ENCODE measurements around the gene GIPC3.

The GIPC3 gene, protein sequence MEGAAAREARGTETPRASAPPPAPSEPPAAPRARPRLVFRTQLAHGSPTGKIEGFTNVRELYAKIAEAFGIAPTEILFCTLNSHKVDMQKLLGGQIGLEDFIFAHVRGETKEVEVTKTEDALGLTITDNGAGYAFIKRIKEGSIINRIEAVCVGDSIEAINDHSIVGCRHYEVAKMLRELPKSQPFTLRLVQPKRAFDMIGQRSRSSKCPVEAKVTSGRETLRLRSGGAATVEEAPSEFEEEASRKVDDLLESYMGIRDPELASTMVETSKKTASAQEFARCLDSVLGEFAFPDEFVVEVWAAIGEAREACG

DNA sequence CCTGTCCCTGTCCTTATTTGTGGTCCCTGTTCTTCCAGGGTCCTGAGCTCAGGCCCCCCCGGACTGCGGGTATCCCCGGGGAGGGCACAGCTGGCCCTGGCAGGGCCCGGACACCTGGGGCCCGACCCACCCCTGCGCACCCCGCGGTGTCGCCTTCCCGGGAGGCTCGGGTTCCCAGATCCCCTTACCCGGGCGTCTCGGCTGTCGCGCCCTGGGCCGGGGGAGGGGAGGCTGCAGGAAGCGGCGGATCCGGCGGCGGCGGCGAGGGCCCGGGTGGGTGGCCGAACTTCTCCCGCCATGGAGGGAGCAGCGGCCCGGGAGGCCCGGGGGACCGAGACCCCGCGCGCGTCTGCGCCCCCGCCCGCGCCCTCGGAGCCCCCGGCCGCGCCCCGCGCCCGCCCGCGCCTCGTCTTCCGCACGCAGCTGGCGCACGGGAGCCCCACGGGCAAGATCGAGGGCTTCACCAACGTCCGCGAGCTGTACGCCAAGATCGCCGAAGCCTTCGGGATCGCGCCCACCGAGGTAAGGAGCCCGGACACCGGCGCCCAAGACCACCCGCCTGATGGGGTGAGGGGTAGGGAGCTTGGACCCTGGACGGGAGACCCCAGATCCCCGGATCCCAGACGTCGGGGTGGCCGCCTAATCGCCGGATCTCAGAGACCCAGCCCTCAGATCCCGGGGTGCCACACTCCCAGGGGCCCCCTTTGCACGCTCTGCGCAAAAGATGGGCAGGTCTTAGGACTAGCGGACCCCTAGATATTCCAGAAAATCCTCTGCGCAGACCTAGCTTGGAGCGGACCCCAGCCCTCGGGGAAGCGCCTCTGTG is at the start of gene GIPC3:
GIPC3 (plus strand) TSS at position 178 of the 826 bp plus-strand sequence; CDS start at position 298, 120 bp downstream.
- H3K9ac ChIP-seq (ENCODE audit: insufficient read length, low read depth) = peak within 1 kb of the TSS; percentile 79
- no peaks in the 10 kb centered on the region for H3K36me3 ChIP-seq (ENCODE audit: insufficient read depth, insufficient read length, low read length)
- DNase-seq (ENCODE audit: low read depth, low spot score) = no peak
- H3K9me3 ChIP-seq (ENCODE audit: insufficient read depth, low read length) = no peaks in the 10 kb centered on the region; the same call in 1 of the 2 replicates
- H3K4me3 ChIP-seq (ENCODE audit: insufficient read length, low read depth) = peak within 1 kb of the TSS; percentile 51
- TF ChIP-seq YY1 (IDR thresholded peaks at IDR 0.05; ENCODE audit: insufficient read depth, insufficient read length) = no peak
- TF ChIP-seq SUZ12 (IDR thresholded peaks at IDR 0.05; ENCODE audit: extremely low read depth, insufficient read depth, insufficient read length) = no peak
- TF ChIP-seq ZNF274 (IDR thresholded peaks at IDR 0.05; ENCODE audit: low read depth, low read length) = no peak
- H3K27me3 ChIP-seq (ENCODE audit: insufficient read depth, insufficient read length) = peaks cover 13% of the 10 kb centered on the region
- peaks cover 4% of the 10 kb centered on the region for H3K4me1 ChIP-seq (ENCODE audit: insufficient read depth, insufficient read length)

DNA sequence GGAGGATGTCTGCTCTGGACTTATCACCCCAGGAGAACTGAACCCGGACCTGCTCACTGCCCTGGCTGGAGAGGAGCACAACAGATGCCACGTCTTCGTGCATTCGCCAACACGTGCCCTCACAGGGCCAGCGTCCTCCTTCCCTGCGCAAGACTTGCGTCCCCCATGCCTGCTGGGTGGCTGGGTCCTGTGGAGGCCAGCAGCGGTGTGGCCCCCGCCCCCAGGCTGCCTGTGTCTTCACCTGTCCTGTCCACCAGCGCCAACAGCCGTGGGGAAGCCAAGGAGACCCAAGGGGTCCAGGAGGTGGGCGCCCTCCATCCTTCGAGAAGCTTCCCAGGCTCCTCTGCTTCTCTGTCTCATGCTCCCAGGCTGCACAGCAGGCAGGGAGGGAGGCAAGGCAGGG is 49.7 kb upstream of the GIPC3 start:
- Histone ChIP-seq H3K9ac (ENCODE audit: insufficient read length, low read depth) (no peak overlapping the region), H3K36me3 (ENCODE audit: insufficient read depth, insufficient read length, low read length) (peaks cover 83% of the 10 kb centered on the region), H3K4me1 (ENCODE audit: insufficient read depth, insufficient read length) (peaks cover 20% of the 10 kb centered on the region), H3K4me3 (ENCODE audit: insufficient read length, low read depth) (no peak overlapping the region), H3K9me3 (ENCODE audit: insufficient read depth, low read length) (no peaks in the 10 kb centered on the region), H3K27me3 (ENCODE audit: insufficient read depth, insufficient read length) (no peaks in the 10 kb centered on the region)
- DNase-seq (ENCODE audit: low read depth, low spot score) = no peak
- no peak for TF ChIP-seq YY1 (IDR thresholded peaks at IDR 0.05; ENCODE audit: insufficient read depth, insufficient read length)
- TF ChIP-seq ZNF274 (IDR thresholded peaks at IDR 0.05; ENCODE audit: low read depth, low read length) = no peak
- TF ChIP-seq SUZ12 (IDR thresholded peaks at IDR 0.05; ENCODE audit: extremely low read depth, insufficient read depth, insufficient read length) = no peak

DNA sequence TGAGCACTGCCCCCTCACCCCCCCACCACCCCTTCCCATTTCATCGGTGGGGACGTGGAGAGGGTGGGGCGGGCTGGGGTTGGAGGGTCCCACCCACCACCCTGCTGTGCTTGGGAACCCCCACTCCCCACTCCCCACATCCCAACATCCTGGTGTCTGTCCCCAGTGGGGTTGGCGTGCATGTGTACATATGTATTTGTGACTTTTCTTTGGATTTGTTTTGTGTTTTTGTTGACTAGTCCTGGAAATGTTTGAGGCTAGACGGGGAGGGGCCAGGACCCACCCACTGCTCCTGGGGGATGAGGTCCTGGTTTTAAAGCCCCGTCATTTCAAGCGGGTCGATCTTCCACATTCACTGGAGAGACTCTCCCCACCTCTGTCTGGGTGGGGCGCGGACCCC is 49.3 kb upstream of the GIPC3 start:
- Histone ChIP-seq H3K27me3 (ENCODE audit: insufficient read depth, insufficient read length) (no peaks in the 10 kb centered on the region), H3K9ac (ENCODE audit: insufficient read length, low read depth) (no peak overlapping the region), H3K36me3 (ENCODE audit: insufficient read depth, insufficient read length, low read length) (peaks cover 79% of the 10 kb centered on the region), H3K4me1 (ENCODE audit: insufficient read depth, insufficient read length) (peaks cover 20% of the 10 kb centered on the region), H3K4me3 (ENCODE audit: insufficient read length, low read depth) (no peak overlapping the region), H3K9me3 (ENCODE audit: insufficient read depth, low read length) (no peaks in the 10 kb centered on the region)
- TF ChIP-seq SUZ12 (IDR thresholded peaks at IDR 0.05; ENCODE audit: extremely low read depth, insufficient read depth, insufficient read length) (no peak), YY1 (IDR thresholded peaks at IDR 0.05; ENCODE audit: insufficient read depth, insufficient read length) (no peak), ZNF274 (IDR thresholded peaks at IDR 0.05; ENCODE audit: low read depth, low read length) (no peak)
- DNase-seq (ENCODE audit: low read depth, low spot score) = no peak

DNA sequence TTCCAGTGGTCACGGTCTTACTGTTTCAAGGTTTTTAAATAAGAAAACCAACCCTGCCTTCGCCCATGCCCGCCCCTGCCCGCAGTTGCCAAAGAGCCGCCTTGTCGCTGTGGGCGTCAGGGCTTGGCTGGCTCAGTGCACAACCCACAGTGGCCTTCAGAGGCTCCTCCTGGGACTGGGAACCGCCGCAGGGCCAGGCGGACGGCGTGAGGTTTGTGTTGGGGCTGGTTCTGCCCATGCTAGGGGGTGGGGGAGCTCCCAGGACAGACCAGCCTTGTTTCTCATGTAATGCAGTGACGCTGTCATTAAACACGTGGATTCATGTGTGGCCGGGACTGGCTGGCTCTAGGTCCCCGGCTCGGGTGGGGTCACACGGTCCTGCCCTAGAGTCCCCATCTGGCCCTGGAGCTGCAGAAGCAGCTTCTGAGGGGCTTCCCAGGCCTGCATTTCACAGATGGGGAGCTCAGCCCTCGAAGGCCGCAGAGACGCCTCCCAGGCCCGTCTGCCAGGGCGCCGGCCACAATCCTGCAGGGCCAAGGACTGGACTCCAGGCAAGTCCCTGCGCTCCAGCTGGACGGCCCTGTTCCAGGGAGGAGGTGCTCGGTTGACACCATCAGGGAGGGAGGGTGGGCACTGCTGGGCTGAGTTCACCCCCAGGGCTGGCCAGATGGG is 48.7 kb upstream of the GIPC3 start:
- Histone ChIP-seq H3K27me3 (ENCODE audit: insufficient read depth, insufficient read length) (no peaks in the 10 kb centered on the region), H3K9ac (ENCODE audit: insufficient read length, low read depth) (peak overlapping the region; percentile 21), H3K9me3 (ENCODE audit: insufficient read depth, low read length) (no peaks in the 10 kb centered on the region), H3K4me3 (ENCODE audit: insufficient read length, low read depth) (no peak overlapping the region), H3K36me3 (ENCODE audit: insufficient read depth, insufficient read length, low read length) (peaks cover 73% of the 10 kb centered on the region), H3K4me1 (ENCODE audit: insufficient read depth, insufficient read length) (peaks cover 20% of the 10 kb centered on the region)
- TF ChIP-seq SUZ12 (IDR thresholded peaks at IDR 0.05; ENCODE audit: extremely low read depth, insufficient read depth, insufficient read length) (no peak), YY1 (IDR thresholded peaks at IDR 0.05; ENCODE audit: insufficient read depth, insufficient read length) (no peak), ZNF274 (IDR thresholded peaks at IDR 0.05; ENCODE audit: low read depth, low read length) (no peak)
- no peak for DNase-seq (ENCODE audit: low read depth, low spot score)

DNA sequence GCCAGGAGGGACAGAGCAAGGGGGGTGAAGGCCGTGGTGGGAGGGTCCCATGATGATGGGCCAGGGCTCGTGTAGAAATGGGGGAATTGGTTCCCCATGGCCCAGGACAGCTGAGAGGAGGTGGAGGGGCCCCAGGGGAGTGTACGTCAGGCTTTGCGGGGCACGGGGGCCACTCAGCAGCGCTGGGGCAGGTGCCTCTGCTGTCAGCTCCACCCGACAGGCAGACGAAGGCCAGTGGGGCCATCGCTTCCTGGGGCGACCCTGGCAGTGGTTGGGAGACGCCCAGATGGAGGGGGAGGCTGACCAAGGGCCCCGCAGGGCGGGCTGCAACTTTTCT is 48.2 kb upstream of the GIPC3 start:
- no peak overlapping the region for H3K4me3 ChIP-seq (ENCODE audit: insufficient read length, low read depth)
- peaks cover 68% of the 10 kb centered on the region for H3K36me3 ChIP-seq (ENCODE audit: insufficient read depth, insufficient read length, low read length)
- H3K4me1 ChIP-seq (ENCODE audit: insufficient read depth, insufficient read length) = peaks cover 20% of the 10 kb centered on the region
- no peaks in the 10 kb centered on the region for H3K9me3 ChIP-seq (ENCODE audit: insufficient read depth, low read length)
- TF ChIP-seq ZNF274 (IDR thresholded peaks at IDR 0.05; ENCODE audit: low read depth, low read length) = no peak
- no peak for TF ChIP-seq SUZ12 (IDR thresholded peaks at IDR 0.05; ENCODE audit: extremely low read depth, insufficient read depth, insufficient read length)
- TF ChIP-seq YY1 (IDR thresholded peaks at IDR 0.05; ENCODE audit: insufficient read depth, insufficient read length) = no peak
- H3K9ac ChIP-seq (ENCODE audit: insufficient read length, low read depth) = no peak overlapping the region
- DNase-seq (ENCODE audit: low read depth, low spot score) = no peak
- no peaks in the 10 kb centered on the region for H3K27me3 ChIP-seq (ENCODE audit: insufficient read depth, insufficient read length)

DNA sequence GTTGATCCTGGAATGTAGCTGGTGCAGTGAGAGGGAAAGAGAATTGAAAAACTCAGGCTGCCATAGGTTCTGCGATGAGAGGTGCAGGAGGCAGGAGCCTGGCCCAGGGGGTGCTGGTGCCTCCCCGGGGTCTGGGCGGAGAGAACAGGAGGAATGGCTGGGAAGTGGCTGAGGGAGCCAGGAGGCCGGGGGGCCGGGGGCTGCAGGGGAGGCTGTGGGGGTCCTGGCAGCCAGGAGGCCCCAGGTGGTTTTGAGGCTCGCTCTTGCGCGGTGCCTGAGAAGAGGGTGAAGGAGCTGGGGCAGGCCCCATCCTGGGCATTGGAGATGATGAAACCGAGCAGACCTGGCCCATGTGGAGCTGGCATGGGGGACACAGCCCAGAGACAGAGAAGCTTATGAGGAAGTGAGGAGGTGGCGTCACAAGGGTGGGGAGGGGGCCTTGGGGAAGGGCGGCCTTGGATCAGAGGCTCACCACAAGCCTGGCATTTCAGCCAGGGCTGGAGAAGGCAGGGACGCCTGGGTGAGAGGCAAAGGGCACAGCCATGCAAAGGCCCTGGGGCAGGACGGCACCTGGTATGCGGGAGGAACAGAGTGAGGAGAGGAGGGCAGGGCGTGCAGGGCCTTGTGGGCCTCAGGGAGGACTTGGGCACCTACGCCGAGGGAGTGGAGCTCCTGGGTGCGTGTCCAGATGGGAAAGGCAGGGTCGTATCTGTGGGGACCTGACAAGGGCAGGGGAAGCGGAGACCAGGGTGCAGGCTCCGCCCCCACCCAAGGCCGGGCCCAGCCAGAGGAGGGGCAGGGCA is 47.6 kb upstream of the GIPC3 start:
- no peaks in the 10 kb centered on the region for H3K9me3 ChIP-seq (ENCODE audit: insufficient read depth, low read length)
- peak overlapping the region; percentile 28 for H3K9ac ChIP-seq (ENCODE audit: insufficient read length, low read depth)
- H3K4me1 ChIP-seq (ENCODE audit: insufficient read depth, insufficient read length) = peaks cover 20% of the 10 kb centered on the region
- no peaks in the 10 kb centered on the region for H3K27me3 ChIP-seq (ENCODE audit: insufficient read depth, insufficient read length)
- H3K36me3 ChIP-seq (ENCODE audit: insufficient read depth, insufficient read length, low read length) = peaks cover 68% of the 10 kb centered on the region
- DNase-seq (ENCODE audit: low read depth, low spot score) = no peak
- H3K4me3 ChIP-seq (ENCODE audit: insufficient read length, low read depth) = no peak overlapping the region
- TF ChIP-seq ZNF274 (IDR thresholded peaks at IDR 0.05; ENCODE audit: low read depth, low read length) (no peak), YY1 (IDR thresholded peaks at IDR 0.05; ENCODE audit: insufficient read depth, insufficient read length) (no peak)
